ENCODE data around the gene DIAPH3.

The DIAPH3 gene

GRCh38 chr13:59793107-59793506 is 370.6 kb downstream of the DIAPH3 start:
- in situ Hi-C loops (cut with MboI; ENCODE audit: low sequenced_read_pairs): no loop called here

GRCh38 chr13:59790626-59791025 is 373.1 kb downstream of the DIAPH3 start:
- in situ Hi-C loops (cut with MboI; ENCODE audit: low sequenced_read_pairs): no loop called here

- in situ Hi-C loops (cut with MboI; ENCODE audit: low sequenced_read_pairs): no loop called here
Measured at GRCh38 chr13:59789558-59789957, 374.2 kb downstream of the DIAPH3 start.

- in situ Hi-C loops (cut with MboI; ENCODE audit: low sequenced_read_pairs): no loop called here
Measured at GRCh38 chr13:59787679-59788078, 376.0 kb downstream of the DIAPH3 start.

GRCh38 chr13:59782696-59783095 is 381.0 kb downstream of the DIAPH3 start:
- in situ Hi-C loops (cut with MboI; ENCODE audit: low sequenced_read_pairs): no loop called here

- in situ Hi-C loops (cut with MboI; ENCODE audit: low sequenced_read_pairs): no loop called here
Measured at GRCh38 chr13:59780058-59780457, 383.7 kb downstream of the DIAPH3 start.

GRCh38 chr13:59776924-59777690 is 386.6 kb downstream of the DIAPH3 start:
- in situ Hi-C loops (cut with MboI; ENCODE audit: low sequenced_read_pairs): no loop called here

GRCh38 chr13:59774491-59774971 is 389.2 kb downstream of the DIAPH3 start:
- in situ Hi-C loops (cut with MboI; ENCODE audit: low sequenced_read_pairs): no loop called here

GRCh38 chr13:59771272-59771671 is 392.5 kb downstream of the DIAPH3 start:
- in situ Hi-C loops (cut with MboI; ENCODE audit: low sequenced_read_pairs): no loop called here

GRCh38 chr13:59770451-59770850 is 393.3 kb downstream of the DIAPH3 start:
- in situ Hi-C loops (cut with MboI; ENCODE audit: low sequenced_read_pairs): no loop called here

- in situ Hi-C loops (cut with MboI; ENCODE audit: low sequenced_read_pairs): no loop called here
Measured at GRCh38 chr13:59766236-59766635, 397.5 kb downstream of the DIAPH3 start.

GRCh38 chr13:59755632-59756290 is 408.0 kb downstream of the DIAPH3 start:
- in situ Hi-C loops (cut with MboI; ENCODE audit: low sequenced_read_pairs): no loop called here

GRCh38 chr13:59754411-59754810 is 409.3 kb downstream of the DIAPH3 start:
- in situ Hi-C loops (cut with MboI; ENCODE audit: low sequenced_read_pairs): no loop called here

- in situ Hi-C loops (cut with MboI; ENCODE audit: low sequenced_read_pairs): no loop called here
Measured at GRCh38 chr13:59750860-59751259, 412.9 kb downstream of the DIAPH3 start.

GRCh38 chr13:59748046-59748445 is 415.7 kb downstream of the DIAPH3 start:
- in situ Hi-C loops (cut with MboI; ENCODE audit: low sequenced_read_pairs): no loop called here

GRCh38 chr13:59747529-59747928 is 416.2 kb downstream of the DIAPH3 start:
- in situ Hi-C loops (cut with MboI; ENCODE audit: low sequenced_read_pairs): no loop called here

GRCh38 chr13:59746291-59746962 is 417.3 kb downstream of the DIAPH3 start:
- in situ Hi-C loops (cut with MboI; ENCODE audit: low sequenced_read_pairs): no loop called here

GRCh38 chr13:59745392-59745788 is 418.3 kb downstream of the DIAPH3 start:
- in situ Hi-C loops (cut with MboI; ENCODE audit: low sequenced_read_pairs): no loop called here

GRCh38 chr13:59744747-59745391 is 418.9 kb downstream of the DIAPH3 start:
- in situ Hi-C loops (cut with MboI; ENCODE audit: low sequenced_read_pairs): no loop called here

GRCh38 chr13:59743195-59743594 is 420.5 kb downstream of the DIAPH3 start:
- in situ Hi-C loops (cut with MboI; ENCODE audit: low sequenced_read_pairs): no loop called here

- in situ Hi-C loops (cut with MboI; ENCODE audit: low sequenced_read_pairs): no loop called here
Measured at GRCh38 chr13:59742467-59742866, 421.3 kb downstream of the DIAPH3 start.
